TTC549 (cell line): ENCODE data around the gene MYH9.

Source experiments
- FAIRE-seq: peaks from 2 replicates; lab custom pipeline; 2012; peaks lifted over from hg19 to GRCh38; lab: Jason Lieb, UNC

The MYH9 gene

GRCh38 chr22:36311386-36312085, 76.2 kb downstream of the MYH9 start:
- FAIRE-seq: no peak

- FAIRE-seq: no peak
Observed at GRCh38 chr22:36308880-36309279, 78.9 kb downstream of the MYH9 start.

DNA sequence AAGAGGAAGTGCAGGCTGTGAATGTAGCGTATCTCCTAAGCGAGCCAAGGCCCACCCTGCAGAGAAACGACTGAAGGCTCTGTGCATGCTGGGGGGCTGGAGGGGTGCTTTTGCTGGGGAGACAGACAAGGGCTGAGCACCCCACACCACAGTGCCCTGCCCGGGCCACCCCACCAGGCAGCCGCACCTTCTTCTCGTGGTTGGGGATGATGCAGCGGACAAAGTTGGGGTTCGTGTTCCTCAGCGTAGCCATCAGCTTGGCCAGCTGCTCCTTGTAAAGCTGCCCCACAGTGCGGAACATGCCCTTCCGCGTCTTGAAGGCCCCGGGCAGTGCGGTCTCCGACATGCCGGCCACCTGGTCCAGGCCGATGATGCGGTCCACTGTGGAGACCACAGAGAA, 81.5 kb downstream of the MYH9 start:
- no peak for FAIRE-seq

DNA sequence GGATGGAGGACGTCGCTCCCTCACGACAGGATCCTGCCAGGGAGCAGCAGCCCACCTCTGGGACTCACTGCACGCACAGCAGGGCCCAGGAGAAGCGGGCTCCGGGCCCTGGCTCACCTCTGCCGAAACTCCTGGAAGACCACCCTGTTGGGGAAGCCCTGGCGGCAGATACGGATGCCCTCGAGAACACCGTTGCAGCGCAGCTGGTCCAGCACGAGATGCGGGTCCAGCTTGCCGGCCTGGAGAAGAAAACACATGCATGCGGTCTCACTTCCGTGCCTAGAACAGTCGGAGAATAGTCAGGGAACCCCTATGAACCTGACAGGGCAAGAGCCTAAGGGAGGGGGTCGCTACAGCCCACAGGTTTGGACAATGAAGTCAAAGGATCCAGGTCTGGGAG, 82.0 kb downstream of the MYH9 start:
- FAIRE-seq: no peak

GRCh38 chr22:36304429-36304828, 83.3 kb downstream of the MYH9 start:
- no peak for FAIRE-seq

DNA sequence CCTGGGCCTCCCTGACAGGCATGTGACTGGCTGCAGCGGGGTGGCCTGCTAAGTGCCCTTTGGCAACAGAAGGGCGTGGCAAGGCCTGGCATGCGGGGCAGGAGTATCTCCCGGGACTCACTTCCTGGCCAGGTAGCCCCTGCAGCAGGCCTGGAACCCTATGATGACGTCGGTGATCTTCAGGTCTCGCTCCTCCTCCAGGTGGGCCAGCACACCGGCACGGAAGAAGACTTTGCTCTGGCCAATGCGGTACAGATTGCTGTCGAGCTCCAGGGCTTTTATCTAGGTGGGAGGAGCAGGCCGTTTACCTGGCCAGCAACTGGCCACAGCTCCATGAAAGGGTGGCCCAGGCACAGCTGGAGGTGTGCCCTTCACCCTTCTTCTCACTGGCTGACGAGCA, 83.9 kb downstream of the MYH9 start:
- no peak for FAIRE-seq

DNA sequence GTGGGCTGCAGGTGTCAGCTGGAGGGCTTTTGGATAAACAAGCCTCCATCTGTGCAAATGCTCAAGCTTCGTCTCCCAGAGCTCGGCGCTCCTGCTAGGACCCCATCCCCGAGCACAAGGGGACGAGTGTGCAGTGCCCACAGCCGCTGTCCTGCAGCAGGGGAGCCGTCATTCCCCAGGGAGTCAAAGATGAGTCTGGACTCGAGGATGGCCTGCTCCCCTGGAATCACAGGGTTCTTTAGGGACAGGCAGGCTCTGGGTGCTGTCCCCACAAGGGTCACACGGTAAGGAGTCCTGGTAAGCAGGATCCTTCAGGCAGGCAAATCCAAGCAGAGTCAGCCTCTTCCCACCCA, 84.7 kb downstream of the MYH9 start:
- no peak for FAIRE-seq

GRCh38 chr22:36302439-36303114, 85.2 kb downstream of the MYH9 start:
- no peak for FAIRE-seq

- FAIRE-seq: no peak
Observed at GRCh38 chr22:36301851-36302250, 85.9 kb downstream of the MYH9 start.

- FAIRE-seq: no peak
Observed at GRCh38 chr22:36301384-36301828, 86.4 kb downstream of the MYH9 start.

GRCh38 chr22:36300396-36301212, 87.2 kb downstream of the MYH9 start:
- no peak for FAIRE-seq

GRCh38 chr22:36299911-36300310, 87.9 kb downstream of the MYH9 start:
- no peak for FAIRE-seq

- FAIRE-seq: no peak
Observed at GRCh38 chr22:36299295-36299694, 88.5 kb downstream of the MYH9 start.

- FAIRE-seq: no peak
Observed at GRCh38 chr22:36298601-36299000, 89.2 kb downstream of the MYH9 start.

DNA sequence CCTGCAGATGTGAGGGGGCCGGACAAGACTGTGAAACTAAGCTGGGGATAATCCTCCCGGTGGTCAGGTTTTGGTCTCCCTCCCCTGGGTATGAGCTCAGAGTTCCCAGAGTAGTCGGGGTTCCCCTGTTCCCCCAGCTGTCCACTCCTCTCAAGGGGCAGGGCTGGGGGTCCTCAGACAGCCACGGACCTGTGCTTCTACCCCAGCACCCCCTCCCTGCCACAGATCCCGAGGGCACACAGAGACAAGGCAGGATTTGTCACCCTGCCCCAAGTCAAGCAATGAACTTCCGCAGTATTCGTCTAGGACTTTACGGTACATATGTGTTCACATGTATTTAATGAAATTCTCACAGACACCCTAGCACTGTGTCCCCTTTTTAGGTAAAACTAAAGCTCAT, 89.6 kb downstream of the MYH9 start:
- no peak for FAIRE-seq

- no peak for FAIRE-seq
Observed at GRCh38 chr22:36297568-36297967, 90.2 kb downstream of the MYH9 start.

GRCh38 chr22:36296690-36297089, 91.1 kb downstream of the MYH9 start:
- no peak for FAIRE-seq

DNA sequence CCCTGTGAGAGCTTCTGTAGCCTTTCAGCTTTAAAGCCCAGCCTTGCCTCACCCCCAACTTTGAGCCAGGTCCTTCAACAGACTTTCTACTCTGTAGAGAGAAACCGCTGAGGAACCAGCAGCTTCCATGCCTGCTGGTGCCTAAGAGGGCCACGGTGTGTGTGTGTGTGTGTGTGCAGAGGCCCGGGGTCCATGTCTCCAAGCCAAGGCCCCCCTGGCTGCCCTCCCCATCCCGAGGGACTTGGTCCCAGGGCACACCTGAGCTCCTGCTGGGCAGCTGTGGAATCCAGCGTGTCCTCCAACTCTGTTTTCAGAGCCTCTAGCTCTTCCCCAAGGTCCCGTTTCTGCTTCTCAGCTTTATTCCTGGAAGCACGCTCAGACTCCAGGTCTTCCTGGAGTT, 92.5 kb downstream of the MYH9 start:
- no peak for FAIRE-seq

DNA sequence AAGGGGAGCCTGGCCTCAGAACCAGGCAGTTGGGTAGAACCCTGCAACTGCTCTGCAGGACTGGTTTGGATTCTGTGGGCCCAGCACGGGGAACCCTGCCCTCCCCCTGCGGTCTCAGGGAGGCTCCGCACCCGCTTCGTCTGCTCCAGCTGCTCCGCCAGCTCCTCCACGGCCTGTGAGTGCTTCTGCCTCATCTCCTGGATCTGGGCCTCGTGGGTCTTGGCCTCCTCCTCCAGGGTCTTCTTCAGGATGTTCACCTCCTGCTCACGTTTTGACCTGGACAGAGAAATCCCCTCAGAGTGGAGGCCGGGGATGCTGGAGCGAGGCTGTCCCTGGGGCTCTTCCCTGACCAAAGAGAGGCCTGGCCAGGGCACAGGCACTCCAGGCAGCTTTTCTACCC, 93.0 kb downstream of the MYH9 start:
- FAIRE-seq: no peak

GRCh38 chr22:36294293-36294620, 93.5 kb downstream of the MYH9 start:
- FAIRE-seq: no peak

GRCh38 chr22:36293606-36294292, 94.0 kb downstream of the MYH9 start:
- FAIRE-seq: no peak

DNA sequence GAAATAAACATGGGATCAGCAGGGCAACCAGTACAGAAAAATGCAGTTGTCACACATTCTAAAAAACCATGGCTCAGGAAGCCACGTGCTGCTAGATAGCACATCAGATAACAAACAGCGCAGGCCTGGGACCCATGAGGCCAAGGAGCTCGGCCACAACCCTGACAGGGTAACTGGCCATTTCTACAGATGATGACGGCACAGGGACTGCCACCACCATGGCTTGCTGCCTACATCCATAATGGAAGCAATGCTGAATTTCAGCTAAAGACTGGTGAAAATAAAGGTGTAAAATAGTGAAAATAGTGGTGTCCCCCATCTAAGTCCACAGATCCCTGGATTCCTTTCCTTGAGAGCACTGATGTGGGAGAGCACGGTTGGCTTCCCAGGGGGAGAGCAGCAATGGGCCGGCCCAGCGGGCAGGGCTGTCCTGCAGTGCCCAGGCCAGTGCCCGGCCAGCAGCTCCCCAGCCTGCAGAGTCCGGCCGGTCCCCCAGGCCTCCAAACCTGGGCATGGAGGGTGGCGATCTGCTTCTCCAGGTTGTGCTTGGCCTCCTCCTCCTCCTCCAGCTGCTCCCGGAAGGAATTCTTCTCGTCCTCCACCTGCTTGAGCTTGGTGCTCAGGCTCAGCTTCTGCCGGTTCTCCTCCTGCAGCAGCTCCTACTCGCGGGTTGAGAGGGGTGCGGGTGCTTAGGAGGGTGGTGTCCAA, 94.8 kb downstream of the MYH9 start:
- no peak for FAIRE-seq
